Prostate gland (tissue), 2 donors: ENCODE measurements around the gene CLSTN1.

Source experiments
- POLR2A ChIP-seq: fragments of 450-650 bp; IDR thresholded peaks from one replicate; pipeline ENCODE4 v1.6.1; 2016; ENCODE audit warnings: antibody characterized with exemption, mild to moderate bottlenecking
- POLR2AphosphoS5 ChIP-seq: sonication (generic); formaldehyde crosslinking; IDR thresholded peaks from one replicate; pipeline ENCODE4 v1.6.1; 2017; ENCODE audit warnings: antibody characterized with exemption
- TF ChIP-seq, protein P1 (sequence below), 4 experiments: fragments of 200-600 bp in 2 of 4; fragments of 450-650 bp in 2 of 4; sonication (generic) in 2 of 4; IDR thresholded peaks; 1 replicate in 3 of 4; 2 replicates in 1 of 4; pipeline ENCODE4 v1.5.1; 2016 to 2019; ENCODE audit warnings: antibody characterized with exemption in 4 of 4, mild to moderate bottlenecking in 2 of 4, moderate library complexity in 2 of 4

DNA sequence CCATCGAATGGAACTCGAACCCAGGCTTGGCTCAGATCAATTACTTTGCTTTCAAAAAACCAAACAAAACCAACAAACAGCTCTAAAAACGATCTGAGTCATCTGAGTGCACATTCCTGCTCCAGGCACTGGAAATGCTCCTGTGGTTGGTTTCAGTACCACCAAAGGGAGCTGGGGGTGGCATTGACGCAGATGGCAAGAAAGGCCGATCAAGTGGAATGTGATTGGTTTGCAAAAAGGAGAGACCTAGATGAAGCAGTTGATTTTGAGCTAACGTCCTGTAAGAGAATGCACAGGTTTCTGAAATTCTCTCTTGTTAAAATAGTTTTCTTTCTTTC is 132.7 kb downstream of the CLSTN1 start:
- TF ChIP-seq, protein P1, sequence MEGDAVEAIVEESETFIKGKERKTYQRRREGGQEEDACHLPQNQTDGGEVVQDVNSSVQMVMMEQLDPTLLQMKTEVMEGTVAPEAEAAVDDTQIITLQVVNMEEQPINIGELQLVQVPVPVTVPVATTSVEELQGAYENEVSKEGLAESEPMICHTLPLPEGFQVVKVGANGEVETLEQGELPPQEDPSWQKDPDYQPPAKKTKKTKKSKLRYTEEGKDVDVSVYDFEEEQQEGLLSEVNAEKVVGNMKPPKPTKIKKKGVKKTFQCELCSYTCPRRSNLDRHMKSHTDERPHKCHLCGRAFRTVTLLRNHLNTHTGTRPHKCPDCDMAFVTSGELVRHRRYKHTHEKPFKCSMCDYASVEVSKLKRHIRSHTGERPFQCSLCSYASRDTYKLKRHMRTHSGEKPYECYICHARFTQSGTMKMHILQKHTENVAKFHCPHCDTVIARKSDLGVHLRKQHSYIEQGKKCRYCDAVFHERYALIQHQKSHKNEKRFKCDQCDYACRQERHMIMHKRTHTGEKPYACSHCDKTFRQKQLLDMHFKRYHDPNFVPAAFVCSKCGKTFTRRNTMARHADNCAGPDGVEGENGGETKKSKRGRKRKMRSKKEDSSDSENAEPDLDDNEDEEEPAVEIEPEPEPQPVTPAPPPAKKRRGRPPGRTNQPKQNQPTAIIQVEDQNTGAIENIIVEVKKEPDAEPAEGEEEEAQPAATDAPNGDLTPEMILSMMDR (IDR thresholded peaks at IDR 0.05) = no peak
- no peak for TF ChIP-seq POLR2A
- TF ChIP-seq POLR2AphosphoS5 = no peak
